Osteoblast (primary cell): ENCODE data around the gene PPP1R12A. TPM values are rescaled to one million over a fixed set of nuclear protein-coding genes. Genes with fewer than 3 reads are reported as not detected.

Experiments used
- DNase-seq: peaks from one replicate; pipeline ENCODE4 v3.0.0; 2011; ENCODE audit warnings: low spot score, mixed read lengths; ENCODE audit not compliant: insufficient read length; ENCODE audit errors: missing footprints
- H2AFZ ChIP-seq: 2 replicates; pipeline ENCODE4 v1.6.0; 2011; ENCODE audit warnings: mild to moderate bottlenecking, low read length
- H3K27ac ChIP-seq: 2 replicates; pipeline ENCODE4 v1.5.1; 2011; ENCODE audit warnings: mild to moderate bottlenecking, low read depth, low read length, moderate library complexity
- H3K27me3 ChIP-seq: 2 replicates; pipeline ENCODE4 v1.6.0; 2012; ENCODE audit warnings: mild to moderate bottlenecking, control low read depth, inconsistent platforms, low read length, moderate library complexity; ENCODE audit not compliant: insufficient read depth
- H3K36me3 ChIP-seq: 2 replicates; pipeline ENCODE4 v1.5.1; 2011; ENCODE audit warnings: mild to moderate bottlenecking, low read length, control low read depth, moderate library complexity; ENCODE audit not compliant: insufficient read depth
- H3K4me1 ChIP-seq: 2 replicates; pipeline ENCODE4 v1.5.1; 2011; ENCODE audit warnings: mild to moderate bottlenecking, low read length, control low read depth, moderate library complexity; ENCODE audit not compliant: insufficient read depth
- H3K4me2 ChIP-seq: 2 replicates; pipeline ENCODE4 v1.6.0; 2011; ENCODE audit warnings: mild to moderate bottlenecking, low read length; ENCODE audit not compliant: insufficient read depth
- H3K4me3 ChIP-seq: fragments of 200-600 bp; sonication (generic); 3 replicates; pipeline ENCODE4 v1.5.1; 2012; ENCODE audit warnings: mild to moderate bottlenecking, low read length, inconsistent platforms; ENCODE audit not compliant: insufficient read depth
- H3K79me2 ChIP-seq: 2 replicates; pipeline ENCODE4 v1.6.0; 2012; ENCODE audit warnings: mild to moderate bottlenecking, low read length, control low read depth, inconsistent platforms; ENCODE audit not compliant: insufficient read depth
- H3K9me3 ChIP-seq: 2 replicates; pipeline ENCODE4 v1.5.1; 2011; ENCODE audit warnings: low read depth, low read length, control low read depth
- H4K20me1 ChIP-seq: 2 replicates; pipeline ENCODE4 v1.6.0; 2012; ENCODE audit warnings: mild to moderate bottlenecking, low read length, control low read depth; ENCODE audit not compliant: insufficient read depth
- CTCF ChIP-seq: IDR thresholded peaks from 2 replicates; pipeline ENCODE4 v1.5.1; 2011; ENCODE audit warnings: mild to moderate bottlenecking, low read depth, low read length, moderate library complexity; ENCODE audit errors: extremely low read depth
- total RNA-seq: library from RNA; depleted of rRNA; stranded (reverse); fragments of >200 nt; gene quantifications from 2 replicates; pipeline ENCODE4 v1.2.3, GENCODE V29; 2012

PPP1R12A gene
- total RNA-seq, 1 donor = 165 TPM

- Histone ChIP-seq H3K4me1 (no peaks in the 10 kb centered on the region), H3K27me3 (no peaks in the 10 kb centered on the region), H3K36me3 (peaks cover 19% of the 10 kb centered on the region), H2AFZ (no peak overlapping the region), H4K20me1 (peaks cover 9% of the 10 kb centered on the region), H3K4me3 (no peak overlapping the region), H3K9me3 (peaks cover 5% of the 10 kb centered on the region), H3K4me2 (no peak overlapping the region), H3K27ac (no peak overlapping the region), H3K79me2 (peaks cover 90% of the 10 kb centered on the region)
- DNase-seq = no peak
- no peak for TF ChIP-seq CTCF
Observed at GRCh38 chr12:79837575-79837974, 97.3 kb downstream of the PPP1R12A start.

GRCh38 chr12:79835377-79835843 lies 99.5 kb downstream of the PPP1R12A start:
- H4K20me1 ChIP-seq = peaks cover 9% of the 10 kb centered on the region
- no peak overlapping the region for H3K4me3 ChIP-seq
- peaks cover 88% of the 10 kb centered on the region for H3K79me2 ChIP-seq
- no peaks in the 10 kb centered on the region for H3K4me1 ChIP-seq
- no peak overlapping the region for H3K27ac ChIP-seq
- H3K27me3 ChIP-seq = no peaks in the 10 kb centered on the region
- DNase-seq = no peak
- H3K4me2 ChIP-seq = no peak overlapping the region
- TF ChIP-seq CTCF = no peak
- H2AFZ ChIP-seq = no peak overlapping the region
- peaks cover 5% of the 10 kb centered on the region for H3K9me3 ChIP-seq
- peaks cover 30% of the 10 kb centered on the region for H3K36me3 ChIP-seq

- Histone ChIP-seq H4K20me1 (peaks cover 9% of the 10 kb centered on the region), H3K27ac (no peak overlapping the region), H3K27me3 (no peaks in the 10 kb centered on the region), H2AFZ (no peak overlapping the region), H3K79me2 (peaks cover 87% of the 10 kb centered on the region), H3K4me3 (no peak overlapping the region), H3K9me3 (peaks cover 5% of the 10 kb centered on the region), H3K36me3 (peaks cover 35% of the 10 kb centered on the region), H3K4me2 (no peak overlapping the region), H3K4me1 (no peaks in the 10 kb centered on the region)
- DNase-seq = peak; percentile 10
- no peak for TF ChIP-seq CTCF
Observed at GRCh38 chr12:79834712-79835376, 100.1 kb downstream of the PPP1R12A start.

- no peak overlapping the region for H2AFZ ChIP-seq
- no peak overlapping the region for H3K4me2 ChIP-seq
- H3K27me3 ChIP-seq = no peaks in the 10 kb centered on the region
- H3K79me2 ChIP-seq = peaks cover 78% of the 10 kb centered on the region
- peaks cover 38% of the 10 kb centered on the region for H3K36me3 ChIP-seq
- peaks cover 12% of the 10 kb centered on the region for H4K20me1 ChIP-seq
- no peak overlapping the region for H3K27ac ChIP-seq
- H3K4me3 ChIP-seq = no peak overlapping the region
- no peaks in the 10 kb centered on the region for H3K4me1 ChIP-seq
- no peaks in the 10 kb centered on the region for H3K9me3 ChIP-seq
- DNase-seq = no peak
- no peak for TF ChIP-seq CTCF
Observed at GRCh38 chr12:79830440-79830839, 104.5 kb downstream of the PPP1R12A start.
